GM10847 (cell line): ENCODE measurements around the gene THRB.

Source experiments
- POLR2A ChIP-seq: IDR thresholded peaks from 2 replicates; pipeline ENCODE4 v1.6.1; 2011; ENCODE audit not compliant: insufficient read length; ENCODE audit errors: extremely low read depth

THRB gene

DNA sequence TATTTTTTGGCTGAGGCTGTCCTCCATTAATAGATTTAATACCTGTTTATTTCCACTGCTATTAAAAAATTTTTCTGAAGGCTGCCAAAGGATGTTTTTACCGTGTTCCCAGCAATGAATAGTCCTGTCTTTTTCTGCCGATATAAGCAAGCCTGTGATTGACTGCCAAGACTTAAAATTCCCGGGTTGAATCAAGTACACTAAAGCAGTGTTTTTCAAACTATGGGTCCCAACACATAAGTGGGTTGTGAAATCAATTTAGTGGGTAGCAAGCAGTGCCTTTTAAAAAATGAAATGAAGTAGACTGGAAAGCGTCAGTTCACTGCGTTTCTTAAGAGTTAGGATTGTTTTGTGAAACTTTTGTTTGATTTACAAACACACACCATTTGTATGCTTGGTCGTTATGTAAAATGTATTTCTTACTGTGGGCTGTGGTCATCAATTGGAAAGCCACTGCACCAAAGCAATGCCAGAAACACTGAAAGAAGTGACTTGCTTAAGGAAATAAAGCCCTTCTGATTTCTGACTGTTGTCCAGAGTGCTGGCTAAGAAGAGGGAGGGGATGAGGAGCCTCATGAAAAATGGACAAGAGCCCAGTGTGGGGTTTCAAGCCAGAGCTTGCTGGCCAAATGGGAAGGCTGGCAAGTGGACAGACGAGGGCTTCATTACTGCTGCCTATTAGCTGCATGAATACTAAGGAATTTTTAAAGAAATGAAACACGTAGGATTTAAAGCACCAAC is 206.0 kb downstream of the THRB start:
- TF ChIP-seq POLR2A = no peak

DNA sequence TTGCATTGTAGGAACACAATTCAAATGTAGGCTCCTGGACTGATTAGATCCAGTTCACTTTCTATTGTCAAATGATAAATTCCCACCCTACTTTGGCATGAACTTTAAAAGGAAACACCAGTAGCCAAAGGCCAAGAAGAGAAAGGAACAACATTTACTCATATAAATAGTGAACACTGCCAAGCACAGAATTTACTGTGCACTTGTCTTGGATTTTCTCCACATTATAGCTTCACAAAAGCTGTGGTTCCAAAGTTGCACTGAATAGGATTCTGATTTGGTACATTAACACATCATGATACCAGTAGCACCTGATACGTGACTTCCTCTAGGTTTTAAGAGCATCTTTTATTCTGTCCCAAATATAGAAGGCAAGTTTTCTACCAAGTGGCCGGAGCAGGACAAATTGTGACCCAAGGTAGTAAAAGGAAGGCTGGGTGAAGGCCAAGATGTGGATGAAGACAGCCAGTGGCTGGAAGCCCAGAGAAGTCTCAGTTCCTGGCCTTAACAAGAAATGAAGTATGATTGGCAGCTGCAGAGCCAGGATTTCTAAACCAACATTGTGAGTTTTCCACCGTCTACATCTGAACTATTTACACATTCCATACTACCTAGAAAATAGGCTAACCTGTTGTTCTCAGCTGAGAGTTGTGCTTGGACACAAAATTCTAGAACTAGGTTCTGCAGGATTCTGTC is 206.7 kb downstream of the THRB start:
- no peak for TF ChIP-seq POLR2A

DNA sequence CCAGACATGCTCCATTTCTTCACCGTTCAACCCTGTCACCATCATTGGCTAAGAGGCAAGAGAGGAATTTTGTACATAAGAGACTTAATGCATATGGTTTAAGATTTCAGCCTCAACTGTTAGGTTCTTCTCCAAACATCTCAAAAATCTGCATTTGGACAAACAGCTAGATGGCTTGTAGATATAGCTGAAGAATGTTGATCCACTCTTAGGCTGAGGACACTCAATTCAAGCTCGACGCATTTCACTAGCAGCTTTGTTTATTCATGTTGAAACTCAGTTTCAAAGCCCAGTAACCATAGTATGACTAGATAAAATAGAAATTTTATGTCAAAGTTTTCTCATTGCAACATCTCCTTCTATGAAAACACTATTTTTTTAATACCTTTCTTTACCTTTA is 208.2 kb downstream of the THRB start:
- no peak for TF ChIP-seq POLR2A

- no peak for TF ChIP-seq POLR2A
Observed at GRCh38 chr3:24278543-24278942, 216.1 kb downstream of the THRB start.

DNA sequence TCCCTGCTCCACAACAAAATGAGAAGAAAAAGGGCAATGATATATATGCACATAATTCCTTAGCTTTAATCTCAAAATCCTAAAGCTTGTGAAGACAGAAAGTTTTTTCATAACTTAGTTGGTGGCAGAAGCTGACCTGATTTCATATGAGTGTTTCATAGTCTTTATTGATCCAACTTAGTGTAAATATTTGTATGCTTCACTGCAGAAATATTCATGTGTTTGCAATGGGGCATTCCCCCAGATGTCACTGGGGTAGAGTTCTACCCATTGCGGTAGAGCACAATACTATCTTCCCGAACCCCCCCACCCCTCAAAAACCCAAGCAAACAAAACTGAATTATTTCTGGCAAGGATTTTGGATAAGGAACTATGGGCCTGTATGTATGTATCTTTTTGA is 221.2 kb downstream of the THRB start:
- TF ChIP-seq POLR2A = no peak

GRCh38 chr3:24272875-24273274 is 221.8 kb downstream of the THRB start:
- no peak for TF ChIP-seq POLR2A

GRCh38 chr3:24272408-24272807 is 222.2 kb downstream of the THRB start:
- no peak for TF ChIP-seq POLR2A

GRCh38 chr3:24271228-24271627 is 223.4 kb downstream of the THRB start:
- TF ChIP-seq POLR2A = no peak

DNA sequence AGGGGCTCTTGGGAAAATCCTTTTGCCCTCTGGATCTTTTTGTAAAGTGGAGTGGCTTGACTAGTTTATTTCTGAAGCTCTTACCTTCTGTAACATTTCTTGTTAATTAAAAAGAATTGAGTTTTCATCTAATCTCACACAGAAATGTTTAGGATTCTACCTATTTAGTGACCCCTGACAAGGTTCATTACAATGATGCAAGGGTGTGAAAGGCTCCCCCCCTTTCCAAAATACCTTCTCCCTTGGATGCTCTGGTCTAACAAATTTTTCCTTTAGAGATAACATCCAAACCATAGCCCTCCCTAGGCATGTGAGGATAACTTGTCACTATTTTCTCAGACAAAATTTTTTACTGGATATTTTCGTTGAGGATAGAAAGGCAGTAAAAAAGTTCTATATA is 223.9 kb downstream of the THRB start:
- no peak for TF ChIP-seq POLR2A

- no peak for TF ChIP-seq POLR2A
Observed at GRCh38 chr3:24270204-24270691, 224.4 kb downstream of the THRB start.

DNA sequence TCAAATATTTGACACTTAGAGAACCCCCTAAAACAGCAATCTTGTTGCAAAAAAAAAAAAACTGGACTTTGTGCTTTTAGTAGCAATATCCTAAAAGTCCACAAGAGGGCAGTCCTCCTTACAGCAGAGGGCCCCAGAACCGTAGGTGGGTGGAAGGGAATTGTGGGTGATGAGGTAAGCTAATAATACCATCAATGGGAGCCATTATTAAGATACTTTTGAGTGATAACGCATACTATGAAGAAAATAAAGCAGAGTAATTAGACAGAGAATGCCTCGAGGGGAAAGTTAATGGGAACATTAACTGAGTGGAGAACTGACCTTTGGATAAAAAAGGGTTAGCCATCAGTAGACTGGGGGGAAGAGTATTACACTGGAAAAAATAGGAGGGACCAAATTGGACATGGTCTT is 229.9 kb downstream of the THRB start:
- no peak for TF ChIP-seq POLR2A

DNA sequence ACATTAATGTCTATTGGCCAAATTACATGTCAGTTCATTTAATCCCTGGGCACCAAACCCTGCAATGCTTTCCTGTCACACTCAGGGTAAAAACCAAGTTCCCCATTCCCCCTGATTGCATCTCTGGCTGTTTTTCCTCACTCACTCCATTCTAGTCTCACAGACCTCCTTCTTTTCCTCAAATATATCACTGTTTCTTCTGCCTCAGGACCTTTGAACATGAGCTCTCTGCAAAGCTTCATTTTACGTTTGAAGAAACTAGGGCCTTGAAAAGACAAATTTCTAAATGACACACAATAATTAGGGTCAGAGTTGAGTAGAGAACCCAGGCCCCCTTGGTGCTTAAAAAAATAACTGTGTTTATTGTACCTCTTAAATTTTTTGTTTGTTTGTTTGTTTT is 230.6 kb downstream of the THRB start:
- no peak for TF ChIP-seq POLR2A

- no peak for TF ChIP-seq POLR2A
Observed at GRCh38 chr3:24263069-24263668, 231.5 kb downstream of the THRB start.

DNA sequence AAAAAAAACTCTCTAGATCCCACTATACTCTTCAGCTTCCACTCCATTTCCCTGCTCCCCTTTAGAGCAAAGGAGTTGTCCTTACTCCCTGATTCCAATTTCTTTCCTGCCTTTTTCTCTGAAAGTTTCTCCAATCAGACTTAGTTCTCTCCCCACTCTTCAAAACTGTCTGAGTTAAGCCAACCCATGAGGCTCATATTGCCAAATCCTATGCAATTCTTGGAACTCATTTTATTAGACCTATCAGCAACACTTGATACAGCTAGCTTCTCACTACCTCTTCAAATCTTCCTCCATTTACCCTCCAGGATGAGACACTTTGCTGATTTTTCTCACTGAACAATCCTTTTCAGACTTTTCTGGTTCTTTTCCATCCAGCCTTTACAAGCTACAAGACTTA is 233.1 kb downstream of the THRB start:
- no peak for TF ChIP-seq POLR2A

- TF ChIP-seq POLR2A = no peak
Observed at GRCh38 chr3:24259901-24260512, 234.6 kb downstream of the THRB start.

- TF ChIP-seq POLR2A = no peak
Observed at GRCh38 chr3:24258727-24259600, 235.7 kb downstream of the THRB start.
